Stimulated activated CD4-positive, alpha-beta T cell treated with anti-CD3 and anti-CD28 coated beads, Interleukin-4, amount 100 ng/mL, for 24 hours (primary cell): Measurements from ENCODE around the gene PABPC1L.
A peak's percentile ranks its signal among the peaks of the same experiment; 100 is the strongest.
"Not testable (repeated sequence)": the region's sequence is repeated elsewhere in the genome, so short reads cannot be mapped to it uniquely, and the experiment has no call there.

Experiments used
- DNase-seq: peaks from one replicate; pipeline ENCODE4 v3.0.0-alpha.2; 2020

The PABPC1L gene

GRCh38 chr20:44909872-44910689 lies at the start of gene PABPC1L:
PABPC1L (plus strand) TSS chr20:44910060; CDS start chr20:44910144, 84 bp downstream.
- DNase-seq, result peak; percentile 76

GRCh38 chr20:44861531-44862006 lies 48.3 kb upstream of the PABPC1L start:
- DNase-seq, result no peak

GRCh38 chr20:44862286-44862685 lies 47.6 kb upstream of the PABPC1L start:
- DNase-seq, result no peak

- DNase-seq, result not testable (repeated sequence)
Observed at GRCh38 chr20:44863365-44864084, 46.3 kb upstream of the PABPC1L start.

- not testable (repeated sequence) for DNase-seq
Observed at GRCh38 chr20:44864493-44864892, 45.4 kb upstream of the PABPC1L start.

- no peak for DNase-seq
Observed at GRCh38 chr20:44866703-44867335, 43.0 kb upstream of the PABPC1L start.

- DNase-seq, result no peak
Observed at GRCh38 chr20:44869471-44869870, 40.4 kb upstream of the PABPC1L start.

- not testable (repeated sequence) for DNase-seq
Observed at GRCh38 chr20:44882360-44882759, 27.5 kb upstream of the PABPC1L start.

- DNase-seq, result no peak
Observed at GRCh38 chr20:44883214-44883902, 26.5 kb upstream of the PABPC1L start.

- no peak for DNase-seq
Observed at GRCh38 chr20:44884907-44885391, 24.9 kb upstream of the PABPC1L start.

- DNase-seq, result peak; percentile 99
Observed at GRCh38 chr20:44885392-44886265, 24.2 kb upstream of the PABPC1L start, which contains the start of gene YWHAB. YWHAB (plus strand) TSS chr20:44885705; CDS start chr20:44901534, 15,829 bp downstream.

- peak; percentile 12 for DNase-seq
Observed at GRCh38 chr20:44886266-44886651, 23.6 kb upstream of the PABPC1L start.

GRCh38 chr20:44886828-44887227 lies 23.0 kb upstream of the PABPC1L start:
- no peak for DNase-seq

- DNase-seq, result no peak
Observed at GRCh38 chr20:44887466-44887865, 22.4 kb upstream of the PABPC1L start.

- DNase-seq, result no peak
Observed at GRCh38 chr20:44888226-44889103, 21.4 kb upstream of the PABPC1L start.

- DNase-seq, result no peak
Observed at GRCh38 chr20:44891826-44892225, 18.0 kb upstream of the PABPC1L start.

GRCh38 chr20:44894959-44895358 lies 14.9 kb upstream of the PABPC1L start:
- no peak for DNase-seq

- DNase-seq, result no peak
Observed at GRCh38 chr20:44896583-44896982, 13.3 kb upstream of the PABPC1L start.

GRCh38 chr20:44897133-44897532 lies 12.7 kb upstream of the PABPC1L start:
- DNase-seq, result no peak

GRCh38 chr20:44900231-44900854 lies 9.5 kb upstream of the PABPC1L start:
- no peak for DNase-seq
